GM12872 (cell line): Measurements from ENCODE around the gene RAMP3.

ENCODE experiments used
- TF ChIP-seq, protein P1 (sequence below): IDR thresholded peaks from 3 replicates; pipeline ENCODE4 v1.5.1; 2011; ENCODE audit warnings: low read depth, mild to moderate bottlenecking, low read length, moderate library complexity; ENCODE audit not compliant: insufficient read depth

Gene RAMP3

GRCh38 chr7:45160417-45160881 lies 2.9 kb downstream of the RAMP3 start:
- TF ChIP-seq, protein P1, sequence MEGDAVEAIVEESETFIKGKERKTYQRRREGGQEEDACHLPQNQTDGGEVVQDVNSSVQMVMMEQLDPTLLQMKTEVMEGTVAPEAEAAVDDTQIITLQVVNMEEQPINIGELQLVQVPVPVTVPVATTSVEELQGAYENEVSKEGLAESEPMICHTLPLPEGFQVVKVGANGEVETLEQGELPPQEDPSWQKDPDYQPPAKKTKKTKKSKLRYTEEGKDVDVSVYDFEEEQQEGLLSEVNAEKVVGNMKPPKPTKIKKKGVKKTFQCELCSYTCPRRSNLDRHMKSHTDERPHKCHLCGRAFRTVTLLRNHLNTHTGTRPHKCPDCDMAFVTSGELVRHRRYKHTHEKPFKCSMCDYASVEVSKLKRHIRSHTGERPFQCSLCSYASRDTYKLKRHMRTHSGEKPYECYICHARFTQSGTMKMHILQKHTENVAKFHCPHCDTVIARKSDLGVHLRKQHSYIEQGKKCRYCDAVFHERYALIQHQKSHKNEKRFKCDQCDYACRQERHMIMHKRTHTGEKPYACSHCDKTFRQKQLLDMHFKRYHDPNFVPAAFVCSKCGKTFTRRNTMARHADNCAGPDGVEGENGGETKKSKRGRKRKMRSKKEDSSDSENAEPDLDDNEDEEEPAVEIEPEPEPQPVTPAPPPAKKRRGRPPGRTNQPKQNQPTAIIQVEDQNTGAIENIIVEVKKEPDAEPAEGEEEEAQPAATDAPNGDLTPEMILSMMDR: no peak

DNA sequence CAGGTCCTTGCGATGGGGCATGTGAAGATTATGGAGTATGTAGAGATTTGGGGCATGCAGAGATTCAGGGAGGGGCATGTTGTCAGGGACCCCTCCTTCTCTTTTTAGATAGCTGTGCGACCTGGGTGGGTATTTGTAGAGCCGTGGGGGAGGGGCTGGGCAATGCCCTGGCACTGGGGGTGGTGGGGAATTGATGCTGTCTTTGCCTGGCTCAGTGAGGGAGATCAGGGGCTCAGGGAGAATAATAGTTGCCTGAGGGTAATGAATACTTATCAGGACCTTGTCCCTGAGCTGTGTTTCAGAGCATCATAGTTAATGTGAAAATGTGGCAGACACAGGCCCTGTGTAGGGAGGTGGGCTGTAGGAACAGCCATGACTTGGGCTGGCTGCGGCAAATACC lies 3.5 kb downstream of the RAMP3 start:
- TF ChIP-seq, protein P1: no peak

- TF ChIP-seq, protein P1: no peak
These were observed 4.3 kb downstream of the RAMP3 start for GRCh38 chr7:45161842-45162241.

GRCh38 chr7:45162311-45162845 lies 4.8 kb downstream of the RAMP3 start:
- TF ChIP-seq, protein P1: no peak

DNA sequence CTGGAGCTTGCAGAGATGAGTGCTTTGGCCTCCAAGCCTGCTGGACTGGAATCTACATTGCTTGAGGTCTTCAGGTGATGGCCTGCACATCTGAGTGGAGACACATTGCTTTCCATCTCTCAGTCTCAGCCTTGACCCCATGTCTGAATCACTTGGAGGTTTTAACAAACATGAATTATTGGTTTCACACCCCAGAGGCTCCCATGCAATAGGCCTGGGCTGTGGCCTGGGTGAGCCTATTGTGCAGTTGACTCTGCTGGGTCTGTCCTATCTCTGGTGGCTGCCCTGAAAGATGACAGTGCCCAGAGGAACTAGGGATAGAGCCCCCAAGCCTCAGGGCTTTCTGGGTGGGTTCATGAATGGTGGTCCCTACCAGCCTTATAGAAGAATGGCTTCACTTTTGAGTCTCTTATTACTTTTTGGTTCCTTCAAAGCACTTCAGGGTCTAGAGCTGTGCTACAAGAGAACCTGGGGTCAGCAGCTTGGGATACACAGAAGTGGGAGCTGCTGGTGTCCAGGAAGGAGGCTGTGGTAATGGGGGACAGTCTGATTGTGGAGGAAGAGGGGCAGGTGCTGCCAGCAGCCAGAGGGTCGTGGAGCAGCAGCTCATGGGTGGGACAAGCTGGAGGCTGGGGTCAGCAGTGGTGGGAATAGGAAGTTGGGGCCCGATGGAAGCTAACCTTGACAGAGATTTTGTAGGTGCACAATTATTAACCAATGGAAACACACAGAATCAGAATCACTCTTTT lies 5.5 kb downstream of the RAMP3 start:
- TF ChIP-seq, protein P1: no peak

GRCh38 chr7:45163692-45164052 lies 6.1 kb downstream of the RAMP3 start:
- TF ChIP-seq, protein P1: no peak

DNA sequence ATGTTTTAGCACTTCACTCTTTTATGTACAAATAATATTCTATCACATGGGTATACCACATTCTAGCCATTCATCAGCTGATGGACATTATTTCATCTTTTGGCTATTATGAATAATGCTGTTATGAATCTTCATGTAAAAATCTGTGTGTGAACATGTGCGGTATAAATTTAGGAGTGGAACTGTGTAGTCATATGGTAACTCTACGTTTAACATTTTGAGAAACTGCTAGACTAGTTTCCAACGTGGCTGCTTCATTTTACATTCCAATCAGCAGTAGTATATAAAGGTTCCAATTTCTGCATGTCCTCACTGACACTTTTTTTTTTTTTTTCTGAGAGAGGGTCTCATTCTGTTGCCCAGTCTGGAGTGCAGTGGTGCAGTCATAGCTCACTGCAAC lies 8.3 kb downstream of the RAMP3 start:
- TF ChIP-seq, protein P1: no peak
